ENCODE data around the gene NR2C1.
"Not testable (repeated sequence)": the region's sequence is repeated elsewhere in the genome, so short reads cannot be mapped to it uniquely, and the experiment has no call there.

DNA sequence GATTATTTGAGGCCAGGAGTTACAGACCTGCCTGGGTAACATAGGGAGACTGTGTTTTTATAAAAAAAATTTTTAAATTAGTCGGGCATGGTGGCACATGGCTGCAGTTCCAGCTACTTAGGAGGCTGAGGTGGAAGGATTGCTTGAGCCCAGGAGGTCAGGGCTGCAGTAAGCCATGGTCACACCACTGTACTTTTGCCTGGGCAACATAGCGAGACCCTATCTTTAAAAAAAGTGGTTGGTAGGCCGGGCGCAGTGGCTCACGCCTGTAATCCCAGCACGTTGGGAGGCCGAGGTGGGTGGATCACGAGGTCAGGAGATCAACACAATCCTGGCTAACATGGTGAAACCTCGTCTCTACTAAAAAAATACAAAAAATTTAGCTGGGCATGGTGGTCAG, 88.3 kb downstream of the NR2C1 start:
- TF ChIP-seq POLR2AphosphoS5 (IDR thresholded peaks at IDR 0.05; ENCODE audit: borderline replicate concordance, low read depth, low read length); EZH2 (IDR thresholded peaks at IDR 0.05): not testable (repeated sequence)

Measured in SK-N-MC (cell line).